HL-60 (cell line): Measurements from ENCODE around the gene TBX4.
A peak's percentile ranks its signal among the peaks of the same experiment; 100 is the strongest.

ENCODE experiments used
- DNase-seq, 2 experiments: peaks; one replicate each; pipeline ENCODE4 v3.0.0-alpha.2; 2010 to 2020; ENCODE audit warnings: low read depth in 1 of 2, low spot score in 1 of 2
- H3K27ac ChIP-seq: fragments of 250-450 bp; sonication (Bioruptor Pico); replicated peaks from 2 replicates; pipeline ENCODE4 v1.5.1; 2020; ENCODE audit warnings: mild to moderate bottlenecking, moderate library complexity
- H3K27me3 ChIP-seq: fragments of 250-450 bp; sonication (Bioruptor Pico); 2 replicates; pipeline ENCODE4 v1.5.1; 2021; ENCODE audit warnings: mild to moderate bottlenecking, moderate library complexity; ENCODE audit not compliant: insufficient read depth, poor library complexity, severe bottlenecking
- H3K4me3 ChIP-seq: replicated peaks from 2 replicates; pipeline ENCODE4 v1.5.1; 2011; ENCODE audit warnings: mild to moderate bottlenecking, control low read depth, low read length; ENCODE audit not compliant: insufficient read depth
- GABPA ChIP-seq: IDR thresholded peaks from 2 replicates; pipeline ENCODE4 v1.6.1; 2012; ENCODE audit warnings: low read depth
- POLR2AphosphoS5 ChIP-seq: IDR thresholded peaks from 2 replicates; pipeline ENCODE4 v1.6.1; 2012; ENCODE audit warnings: low read depth
- REST ChIP-seq: IDR thresholded peaks from 2 replicates; pipeline ENCODE4 v1.6.1; 2012; ENCODE audit warnings: low read depth; ENCODE audit not compliant: insufficient replicate concordance
- SPI1 ChIP-seq: IDR thresholded peaks from 2 replicates; pipeline ENCODE4 v1.6.1; 2012; ENCODE audit warnings: low read depth, mild to moderate bottlenecking, borderline replicate concordance
- TF ChIP-seq, protein P1 (sequence below): IDR thresholded peaks from one replicate; pipeline ENCODE4 v1.5.1; 2011; ENCODE audit warnings: low read length, control low read depth, inconsistent platforms; ENCODE audit not compliant: insufficient read depth

The TBX4 gene

DNA sequence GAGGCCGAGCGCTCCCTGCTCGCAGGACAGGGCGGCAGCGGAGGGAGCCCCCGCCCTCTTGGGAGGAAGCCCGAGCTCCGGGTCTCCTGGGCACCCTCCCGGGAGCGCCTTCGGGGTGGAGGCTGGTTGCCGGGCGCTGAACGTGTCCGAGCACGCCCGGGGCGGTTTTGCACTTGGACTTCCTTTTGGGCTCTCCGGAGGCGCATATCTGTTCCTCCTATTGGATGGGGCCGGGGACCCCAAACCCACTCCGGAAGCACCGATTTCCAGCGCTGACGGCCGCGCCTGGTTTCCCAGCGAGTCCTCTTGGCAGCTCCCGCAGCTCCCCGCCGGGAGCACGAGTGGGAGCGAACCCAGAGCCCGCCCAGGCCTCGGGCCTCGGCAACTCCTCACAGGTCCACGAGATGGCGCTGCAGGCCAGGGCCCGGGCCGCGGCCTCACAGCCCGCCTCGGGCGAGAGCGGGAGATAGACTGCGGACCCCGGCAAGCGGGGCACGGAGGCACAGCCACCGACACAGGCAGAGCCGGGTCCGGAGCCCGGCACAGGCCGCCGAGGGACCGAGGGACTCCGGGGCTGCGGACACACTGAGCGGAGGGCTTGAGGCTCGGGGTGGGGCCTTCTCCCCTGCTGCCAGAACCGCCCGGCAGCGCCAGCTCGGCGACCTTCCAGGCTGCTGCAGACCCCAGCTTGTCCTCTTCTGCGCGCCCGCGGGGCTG lies 39.9 kb upstream of the TBX4 start:
- peaks cover 49% of the 10 kb centered on the region for H3K27me3 ChIP-seq
- H3K4me3 ChIP-seq: peak overlapping the region; percentile 48
- DNase-seq: peak in 1 of 2 experiments; percentile 55
- no peak overlapping the region for H3K27ac ChIP-seq
- peak; percentile 0; the same call in 1 of the 2 replicates for TF ChIP-seq SPI1
- TF ChIP-seq REST: no peak
- TF ChIP-seq, protein P1, sequence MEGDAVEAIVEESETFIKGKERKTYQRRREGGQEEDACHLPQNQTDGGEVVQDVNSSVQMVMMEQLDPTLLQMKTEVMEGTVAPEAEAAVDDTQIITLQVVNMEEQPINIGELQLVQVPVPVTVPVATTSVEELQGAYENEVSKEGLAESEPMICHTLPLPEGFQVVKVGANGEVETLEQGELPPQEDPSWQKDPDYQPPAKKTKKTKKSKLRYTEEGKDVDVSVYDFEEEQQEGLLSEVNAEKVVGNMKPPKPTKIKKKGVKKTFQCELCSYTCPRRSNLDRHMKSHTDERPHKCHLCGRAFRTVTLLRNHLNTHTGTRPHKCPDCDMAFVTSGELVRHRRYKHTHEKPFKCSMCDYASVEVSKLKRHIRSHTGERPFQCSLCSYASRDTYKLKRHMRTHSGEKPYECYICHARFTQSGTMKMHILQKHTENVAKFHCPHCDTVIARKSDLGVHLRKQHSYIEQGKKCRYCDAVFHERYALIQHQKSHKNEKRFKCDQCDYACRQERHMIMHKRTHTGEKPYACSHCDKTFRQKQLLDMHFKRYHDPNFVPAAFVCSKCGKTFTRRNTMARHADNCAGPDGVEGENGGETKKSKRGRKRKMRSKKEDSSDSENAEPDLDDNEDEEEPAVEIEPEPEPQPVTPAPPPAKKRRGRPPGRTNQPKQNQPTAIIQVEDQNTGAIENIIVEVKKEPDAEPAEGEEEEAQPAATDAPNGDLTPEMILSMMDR: peak; percentile 76

GRCh38 chr17:61412860-61413660 lies 39.2 kb upstream of the TBX4 start:
- Histone ChIP-seq H3K4me3 (no peak overlapping the region; the same call in 1 of the 2 replicates), H3K27ac (no peak overlapping the region), H3K27me3 (peaks cover 44% of the 10 kb centered on the region)
- no peak for TF ChIP-seq GABPA
- TF ChIP-seq, protein P1: no peak
- TF ChIP-seq REST: no peak
- TF ChIP-seq SPI1: no peak
- no peak for TF ChIP-seq POLR2AphosphoS5
- no peak for DNase-seq

GRCh38 chr17:61413661-61414126 lies 38.5 kb upstream of the TBX4 start:
- no peak overlapping the region for H3K4me3 ChIP-seq
- DNase-seq: no peak
- H3K27ac ChIP-seq: no peak overlapping the region
- TF ChIP-seq GABPA (no peak), POLR2AphosphoS5 (no peak), SPI1 (no peak), REST (no peak)
- TF ChIP-seq, protein P1: no peak
- H3K27me3 ChIP-seq: peaks cover 41% of the 10 kb centered on the region
